Naive thymus-derived CD4-positive, alpha-beta T cell (primary cell): ENCODE measurements around the gene CELF5. TPM values are rescaled to one million over a fixed set of nuclear protein-coding genes. Genes with fewer than 3 reads are reported as not detected.
"Not testable (repeated sequence)": the region's sequence is repeated elsewhere in the genome, so short reads cannot be mapped to it uniquely, and the experiment has no call there.

Experiments used
- ATAC-seq: fragments of 150-1000 bp; cut with Tn5 transposase; 2 replicates; pipeline ENCODE4 v1.10.0; 2021; ENCODE audit warnings: mild to moderate bottlenecking, moderate library complexity
- CTCF ChIA-PET: fragments of 350-600 bp; sonication (Branson Sonifier 250); formaldehyde crosslinking; loops from one replicate; lab custom pipeline; 2021; ENCODE audit warnings: antibody characterized with exemption; lab: Charles Lee
- POLR2A ChIA-PET: fragments of 350-600 bp; sonication (Branson Sonifier 250); formaldehyde crosslinking; loops from one replicate; lab custom pipeline; 2021; ENCODE audit warnings: antibody characterized with exemption, inconsistent platforms; lab: Charles Lee
- DNase-seq, 9 donors: peaks; one replicate each; pipeline versions ENCODE4 v3.0.0 to v3.0.0-alpha.2; 2020 to 2022; ENCODE audit warnings: mixed read lengths in 1 of 9
- H3K27ac ChIP-seq: one replicate; pipeline ENCODE4 v1.7.0; 2013; ENCODE audit warnings: mild to moderate bottlenecking, low read depth, low read length, moderate library complexity
- H3K27me3 ChIP-seq, 2 donors: one replicate each; pipeline ENCODE4 v1.7.0; 2013; ENCODE audit warnings: low read length in 2 of 2, mild to moderate bottlenecking in 2 of 2, moderate library complexity in 2 of 2; ENCODE audit not compliant: control insufficient read depth in 2 of 2, insufficient read depth in 2 of 2
- H3K36me3 ChIP-seq, 3 experiments: 1 replicate in 2 of 3; 2 replicates in 1 of 3; pipeline ENCODE4 v1.7.0; 2013; ENCODE audit warnings: low read length in 3 of 3, mild to moderate bottlenecking in 3 of 3, moderate library complexity in 1 of 3; ENCODE audit not compliant: insufficient read depth in 3 of 3, control insufficient read depth in 2 of 3
- H3K4me1 ChIP-seq, 2 donors: one replicate each; pipeline ENCODE4 v1.7.0; 2013; ENCODE audit warnings: low read length in 2 of 2, mild to moderate bottlenecking in 2 of 2, moderate library complexity in 1 of 2; ENCODE audit not compliant: control insufficient read depth in 2 of 2, insufficient read depth in 2 of 2
- H3K4me3 ChIP-seq: 2 replicates; pipeline ENCODE4 v1.7.0; 2013; ENCODE audit warnings: mild to moderate bottlenecking, low read length
- H3K9me3 ChIP-seq, 3 experiments: 1 replicate in 2 of 3; 2 replicates in 1 of 3; pipeline ENCODE4 v1.7.0; 2013; ENCODE audit warnings: low read length in 3 of 3; ENCODE audit not compliant: control insufficient read depth in 2 of 3
- H3K27ac Mint-ChIP-seq, 9 donors: one replicate each; pipeline ENCODE4 v1.8.0; 2020 to 2022; ENCODE audit warnings: mixed read lengths in 9 of 9, mild to moderate bottlenecking in 8 of 9, moderate library complexity in 5 of 9, inconsistent platforms in 2 of 9
- H3K27me3 Mint-ChIP-seq, 5 donors: one replicate each; pipeline ENCODE4 v1.8.0; 2021 to 2022; ENCODE audit warnings: mixed read lengths in 5 of 5, mild to moderate bottlenecking in 1 of 5
- H3K36me3 Mint-ChIP-seq, 5 donors: one replicate each; pipeline ENCODE4 v1.8.0; 2020 to 2022; ENCODE audit warnings: mixed read lengths in 5 of 5, mild to moderate bottlenecking in 3 of 5, inconsistent platforms in 1 of 5
- H3K4me1 Mint-ChIP-seq, 7 donors: one replicate each; pipeline ENCODE4 v1.8.0; 2020 to 2022; ENCODE audit warnings: mixed read lengths in 7 of 7, mild to moderate bottlenecking in 3 of 7, inconsistent platforms in 1 of 7
- H3K4me3 Mint-ChIP-seq, 10 donors: one replicate each; pipeline ENCODE4 v1.8.0; 2020 to 2022; ENCODE audit warnings: mild to moderate bottlenecking in 10 of 10, mixed read lengths in 10 of 10, moderate library complexity in 6 of 10, inconsistent platforms in 2 of 10
- H3K9me3 Mint-ChIP-seq, 11 donors: one replicate each; pipeline ENCODE4 v1.8.0; 2020 to 2022; ENCODE audit warnings: mixed read lengths in 11 of 11, mild to moderate bottlenecking in 4 of 11, inconsistent platforms in 1 of 11, moderate library complexity in 1 of 11
- intact Hi-C, 2 donors: fragments of 100-400 bp; cut with micrococcal nuclease; formaldehyde crosslinking; loops; one replicate each; pipeline ENCODE4 v1.15.1; 2023
- polyA plus RNA-seq, 2 donors: library from polyadenylated mRNA; unstranded; fragments of 300-500 nt; fragmentation: Illumina TruSeq; gene quantifications; one replicate each; pipeline ENCODE4 v1.2.3, GENCODE V29; 2021
- total RNA-seq, 6 experiments: library from RNA in 5 of 6; stranded (reverse) in 5 of 6; gene quantifications; 1 replicate in 5 of 6; 2 replicates in 1 of 6; pipeline ENCODE4 v1.2.3 and lab custom pipeline; 2021 to 2026

The CELF5 gene
- total and polyA plus RNA-seq, 7 experiments from 2014 or later, result 0.16 to 0.27 (median 0.17) TPM; not detected in 2

GRCh38 chr19:3336680-3337523, 112.4 kb downstream of the CELF5 start:
- CTCF ChIA-PET, result interaction anchor here (0.6 to 1.2 kb wide), 3 partner anchors 93 to 298 kb away, joined by 3 to 4 read pairs (median 3); no protein-coding TSS in a partner anchor
- intact Hi-C loops, result no loop called here
- Histone ChIP-seq H3K4me1 (peaks cover 8 to 13% of the 10 kb centered on the region in 2 donors), H3K27me3 (no peaks in the 10 kb centered on the region), H3K4me3 (no peak overlapping the region), H3K27ac (no peak overlapping the region), H3K36me3 (no peaks in the 10 kb centered on the region), H3K9me3 (no peaks in the 10 kb centered on the region)
- Mint-ChIP-seq H3K27me3 (no peaks in the 10 kb centered on the region), H3K4me1 (peaks cover 4 to 26% (median 10%) of the 10 kb centered on the region in 7 donors), H3K9me3 (no peaks in the 10 kb centered on the region), H3K27ac (peak overlapping the region in 3 of 9 donors; percentile 21 to 71 (median 61)), H3K36me3 (no peaks in the 10 kb centered on the region), H3K4me3 (no peak overlapping the region)
- DNase-seq, result no peak
- POLR2A ChIA-PET, result interaction anchor here (1.6 kb wide), 1 partner anchor 10 kb away, joined by 3 read pairs; no protein-coding TSS in a partner anchor
- no peak for ATAC-seq

GRCh38 chr19:3338541-3339181, 114.2 kb downstream of the CELF5 start:
- Histone ChIP-seq H3K9me3 (no peaks in the 10 kb centered on the region), H3K4me3 (peak overlapping the region; percentile 52), H3K36me3 (no peaks in the 10 kb centered on the region), H3K27me3 (no peaks in the 10 kb centered on the region), H3K4me1 (peaks cover 8 to 13% of the 10 kb centered on the region in 2 donors), H3K27ac (peak overlapping the region; percentile 67)
- Mint-ChIP-seq H3K9me3 (no peaks in the 10 kb centered on the region), H3K4me3 (peak overlapping the region in 9 of 10 donors; percentile 66 to 81 (median 74)), H3K4me1 (peaks cover 4 to 26% (median 10%) of the 10 kb centered on the region in 7 donors), H3K27ac (peak overlapping the region in 8 of 9 donors; percentile 81 to 93 (median 90)), H3K27me3 (no peaks in the 10 kb centered on the region), H3K36me3 (no peaks in the 10 kb centered on the region)
- ChIA-PET POLR2A (interaction anchor here (0.6 to 2.1 kb wide), 10 partner anchors 9 to 625 kb away, joined by 3 to 9 read pairs (median 3); partner anchors contain the start of gene MRPL54), CTCF (interaction anchor here (1.4 kb wide), 1 partner anchor 91 kb away, joined by 5 read pairs; no protein-coding TSS in a partner anchor)
- intact Hi-C loops, result loop anchor here in 1 of 2 donors (1.0 kb wide), 1 partner anchor 20 kb away; no protein-coding TSS in a partner anchor
- ATAC-seq (peak; percentile 95), DNase-seq (peak in 8 of 9 donors; percentile 22 to 79 (median 74))

DNA sequence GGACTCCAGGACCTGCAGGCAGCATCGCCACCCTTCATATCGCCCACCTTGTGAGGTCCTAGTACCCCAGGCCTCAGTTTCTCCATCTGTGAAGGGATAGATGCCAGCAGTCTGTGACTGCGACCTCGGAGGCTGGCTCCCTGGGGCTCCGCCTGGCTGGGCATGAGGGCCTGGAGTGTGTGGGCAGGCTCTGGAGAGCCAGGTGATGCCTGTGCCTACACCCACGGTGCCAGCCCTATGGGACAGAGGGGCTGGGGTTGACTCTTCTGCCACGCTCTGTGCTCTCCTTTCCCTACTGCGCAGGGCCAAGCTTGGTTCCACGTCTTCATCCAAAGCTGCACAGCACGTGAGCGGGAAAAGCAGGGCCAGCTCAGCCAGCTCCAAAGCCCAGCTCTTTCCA, 115.9 kb downstream of the CELF5 start:
- H3K4me1 ChIP-seq, result peaks cover 8 to 13% of the 10 kb centered on the region in 2 donors
- Mint-ChIP-seq H3K4me3 (peak overlapping the region in 1 of 10 donors; percentile 40), H3K27me3 (no peaks in the 10 kb centered on the region), H3K27ac (peak overlapping the region in 5 of 9 donors; percentile 12 to 74 (median 38)), H3K36me3 (no peaks in the 10 kb centered on the region), H3K4me1 (peaks cover 4 to 26% (median 11%) of the 10 kb centered on the region in 7 donors), H3K9me3 (no peaks in the 10 kb centered on the region)
- no peak for DNase-seq
- no peaks in the 10 kb centered on the region for H3K27me3 ChIP-seq
- intact Hi-C loops, result no loop called here
- no peaks in the 10 kb centered on the region for H3K9me3 ChIP-seq
- no peak for ATAC-seq
- no peak overlapping the region for H3K27ac ChIP-seq
- no peaks in the 10 kb centered on the region for H3K36me3 ChIP-seq
- H3K4me3 ChIP-seq, result no peak overlapping the region
- ChIA-PET CTCF (interaction anchor here (1.5 kb wide), 1 partner anchor 89 kb away, joined by 5 read pairs; no protein-coding TSS in a partner anchor), POLR2A (interaction anchor here (1.3 kb wide), 1 partner anchor 422 kb away, joined by 3 read pairs; the partner anchor contains the start of gene MRPL54)

DNA sequence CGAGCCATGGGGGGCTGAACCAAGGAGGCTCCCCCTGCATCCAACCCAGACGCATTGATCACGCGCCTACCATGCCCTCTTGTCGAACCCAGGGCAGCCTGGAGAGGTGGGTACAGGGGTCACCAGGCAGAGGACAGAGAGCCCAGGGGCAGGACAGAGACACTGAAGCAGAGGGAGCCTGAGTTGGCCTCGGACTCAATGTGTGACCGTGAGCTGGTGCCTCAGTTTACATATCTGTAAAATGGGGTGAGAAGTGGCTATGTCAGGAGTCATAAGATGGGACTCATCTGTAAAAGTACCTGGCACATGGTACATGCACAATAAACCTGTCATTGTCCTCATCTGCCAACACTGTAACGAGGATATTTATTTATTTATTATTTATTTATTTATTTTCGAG, 117.8 kb downstream of the CELF5 start:
- ATAC-seq (no peak), DNase-seq (no peak)
- Mint-ChIP-seq H3K27ac (no peak overlapping the region), H3K27me3 (no peaks in the 10 kb centered on the region), H3K4me1 (peaks cover 4 to 21% (median 7%) of the 10 kb centered on the region in 7 donors), H3K9me3 (no peaks in the 10 kb centered on the region), H3K4me3 (peak overlapping the region in 1 of 10 donors; percentile 34), H3K36me3 (no peaks in the 10 kb centered on the region)
- intact Hi-C loops, result no loop called here
- POLR2A ChIA-PET, result interaction anchor here (0.7 to 1.2 kb wide), 3 partner anchors 17 to 125 kb away, joined by 3 read pairs; no protein-coding TSS in a partner anchor
- Histone ChIP-seq H3K4me3 (no peak overlapping the region), H3K36me3 (no peaks in the 10 kb centered on the region), H3K27ac (no peak overlapping the region), H3K9me3 (no peaks in the 10 kb centered on the region), H3K4me1 (peaks cover 8 to 13% of the 10 kb centered on the region in 2 donors), H3K27me3 (no peaks in the 10 kb centered on the region)
- CTCF ChIA-PET, result interaction anchor here (0.6 to 1.6 kb wide), 4 partner anchors 69 to 1158 kb away, joined by 3 to 6 read pairs (median 6); no protein-coding TSS in a partner anchor

GRCh38 chr19:3342962-3343361, 118.5 kb downstream of the CELF5 start:
- intact Hi-C loops, H3K27ac ChIP-seq, H3K27me3 ChIP-seq, H3K36me3 Mint-ChIP-seq, H3K4me1 ChIP-seq, H3K27me3 Mint-ChIP-seq, H3K27ac Mint-ChIP-seq, H3K36me3 ChIP-seq, H3K4me3 ChIP-seq, H3K9me3 Mint-ChIP-seq, H3K9me3 ChIP-seq, H3K4me3 Mint-ChIP-seq, ATAC-seq, DNase-seq: not testable (repeated sequence)
- ChIA-PET CTCF (interaction anchor here (0.7 to 1.6 kb wide), 3 partner anchors 86 to 1159 kb away, joined by 3 to 6 read pairs (median 6); no protein-coding TSS in a partner anchor), POLR2A (interaction anchor here (0.7 kb wide), 1 partner anchor 24 kb away, joined by 4 read pairs; no protein-coding TSS in a partner anchor)
- peaks cover 4 to 17% (median 7%) of the 10 kb centered on the region in 7 donors for H3K4me1 Mint-ChIP-seq
